ENCODE data around the gene B4GALNT2.

DNA sequence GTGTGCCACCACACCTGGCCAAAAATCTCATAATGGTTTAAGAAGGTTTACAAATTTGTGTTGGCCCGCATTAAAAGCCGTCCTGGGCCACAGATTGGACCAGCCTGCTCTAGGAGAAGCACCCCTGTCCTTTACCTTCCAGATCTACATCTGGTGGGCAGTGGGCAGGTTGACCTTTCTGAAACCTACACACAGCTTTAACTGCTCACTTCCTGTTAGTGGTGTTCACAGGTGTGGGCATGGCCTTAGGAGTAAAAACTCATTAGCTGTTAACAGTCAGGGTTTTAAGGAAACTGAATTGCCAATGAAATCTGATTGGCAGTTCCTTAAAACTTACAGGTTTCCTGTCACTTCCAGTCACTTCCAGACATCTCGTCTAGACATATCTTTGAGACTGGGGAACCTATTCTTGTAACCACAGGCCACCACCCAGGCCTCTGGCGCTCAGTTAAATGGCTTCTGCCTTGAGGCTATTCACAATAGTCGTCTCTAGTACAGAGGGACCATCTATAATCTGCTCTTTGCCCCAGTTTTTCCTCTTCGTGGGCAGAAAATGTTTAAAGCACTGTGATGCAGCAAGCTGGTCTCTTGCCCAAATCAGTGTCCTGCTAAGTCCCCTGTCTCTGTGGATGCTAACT is 48.5 kb downstream of the B4GALNT2 start:
- TF ChIP-seq, protein P1, sequence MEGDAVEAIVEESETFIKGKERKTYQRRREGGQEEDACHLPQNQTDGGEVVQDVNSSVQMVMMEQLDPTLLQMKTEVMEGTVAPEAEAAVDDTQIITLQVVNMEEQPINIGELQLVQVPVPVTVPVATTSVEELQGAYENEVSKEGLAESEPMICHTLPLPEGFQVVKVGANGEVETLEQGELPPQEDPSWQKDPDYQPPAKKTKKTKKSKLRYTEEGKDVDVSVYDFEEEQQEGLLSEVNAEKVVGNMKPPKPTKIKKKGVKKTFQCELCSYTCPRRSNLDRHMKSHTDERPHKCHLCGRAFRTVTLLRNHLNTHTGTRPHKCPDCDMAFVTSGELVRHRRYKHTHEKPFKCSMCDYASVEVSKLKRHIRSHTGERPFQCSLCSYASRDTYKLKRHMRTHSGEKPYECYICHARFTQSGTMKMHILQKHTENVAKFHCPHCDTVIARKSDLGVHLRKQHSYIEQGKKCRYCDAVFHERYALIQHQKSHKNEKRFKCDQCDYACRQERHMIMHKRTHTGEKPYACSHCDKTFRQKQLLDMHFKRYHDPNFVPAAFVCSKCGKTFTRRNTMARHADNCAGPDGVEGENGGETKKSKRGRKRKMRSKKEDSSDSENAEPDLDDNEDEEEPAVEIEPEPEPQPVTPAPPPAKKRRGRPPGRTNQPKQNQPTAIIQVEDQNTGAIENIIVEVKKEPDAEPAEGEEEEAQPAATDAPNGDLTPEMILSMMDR (conservative IDR thresholded peaks at IDR 0.05; ENCODE audit: low read depth, low read length): no peak
- TF ChIP-seq EZH2 (IDR thresholded peaks at IDR 0.05; ENCODE audit: borderline replicate concordance, low read depth, low read length, poor library complexity, severe bottlenecking): no peak
